ENCODE results near the gene B3GALT6.
A peak's percentile ranks its signal among the peaks of the same experiment; 100 is the strongest.
"Not testable (repeated sequence)": the region's sequence is repeated elsewhere in the genome, so short reads cannot be mapped to it uniquely, and the experiment has no call there.

Gene B3GALT6

GRCh38 chr1:1246577-1247340, 14.7 kb downstream of the B3GALT6 start, which contains the start of gene C1QTNF12:
C1QTNF12 (minus strand) TSS chr1:1246722; CDS start chr1:1246690, 32 bp downstream.
- in situ Hi-C loops (cut with MboI; ENCODE audit: low pct_unique_long_range_greater_than_20kb, low sequenced_read_pairs, unreplicated experiment), result no loop called here
- no peak for TF ChIP-seq CTCF (IDR thresholded peaks at IDR 0.05; ENCODE audit: extremely low read depth, insufficient read depth, missing control alignments)
- no peak for DNase-seq (ENCODE audit: low spot score)

- no peak for DNase-seq (ENCODE audit: low spot score)
These were observed 15.4 kb downstream of the B3GALT6 start for GRCh38 chr1:1247341-1247913.

GRCh38 chr1:1248009-1248913, 16.2 kb downstream of the B3GALT6 start:
- in situ Hi-C loops (cut with MboI; ENCODE audit: low pct_unique_long_range_greater_than_20kb, low sequenced_read_pairs, unreplicated experiment), result not testable (repeated sequence)

More at GRCh38 chr1:1247341-1247913, 15.4 kb downstream of the B3GALT6 start:
- no peak for TF ChIP-seq CTCF (IDR thresholded peaks at IDR 0.05; ENCODE audit: extremely low read depth, insufficient read depth, missing control alignments)
- in situ Hi-C loops (cut with MboI; ENCODE audit: low pct_unique_long_range_greater_than_20kb, low sequenced_read_pairs, unreplicated experiment), result no loop called here

GRCh38 chr1:1250786-1251284, 18.8 kb downstream of the B3GALT6 start:
- in situ Hi-C loops (cut with MboI; ENCODE audit: low pct_unique_long_range_greater_than_20kb, low sequenced_read_pairs, unreplicated experiment), result no loop called here
- DNase-seq (ENCODE audit: low spot score), result peak; percentile 90

More at GRCh38 chr1:1248009-1248913, 16.2 kb downstream of the B3GALT6 start:
- not testable (repeated sequence) for DNase-seq (ENCODE audit: low spot score)

GRCh38 chr1:1253314-1253713, 21.3 kb downstream of the B3GALT6 start:
- no peak for TF ChIP-seq CTCF (IDR thresholded peaks at IDR 0.05; ENCODE audit: extremely low read depth, insufficient read depth, missing control alignments)
- DNase-seq (ENCODE audit: low spot score), result no peak
- in situ Hi-C loops (cut with MboI; ENCODE audit: low pct_unique_long_range_greater_than_20kb, low sequenced_read_pairs, unreplicated experiment), result no loop called here

More at GRCh38 chr1:1250786-1251284, 18.8 kb downstream of the B3GALT6 start:
- TF ChIP-seq CTCF (IDR thresholded peaks at IDR 0.05; ENCODE audit: extremely low read depth, insufficient read depth, missing control alignments), result no peak

- in situ Hi-C loops (cut with MboI; ENCODE audit: low pct_unique_long_range_greater_than_20kb, low sequenced_read_pairs, unreplicated experiment), result no loop called here
- DNase-seq (ENCODE audit: low spot score), result no peak
- TF ChIP-seq CTCF (IDR thresholded peaks at IDR 0.05; ENCODE audit: extremely low read depth, insufficient read depth, missing control alignments), result no peak
These were observed 22.1 kb downstream of the B3GALT6 start for GRCh38 chr1:1253972-1254666.

Measured in GM13977 (cell line).